Hepatocyte (in vitro differentiated cells): ENCODE measurements around the gene CCDC158. TPM values are rescaled to one million over a fixed set of nuclear protein-coding genes. Genes with fewer than 3 reads are reported as not detected.

Experiments used
- DNase-seq: peaks from one replicate; pipeline ENCODE4 v3.0.0-alpha.2; 2016; ENCODE audit warnings: low spot score
- H2AFZ ChIP-seq: fragments of 200-600 bp; sonication (generic); 2 replicates; pipeline ENCODE4 v1.6.0; 2016; ENCODE audit warnings: antibody characterized with exemption, mild to moderate bottlenecking
- H3K27ac ChIP-seq: fragments of 200-600 bp; sonication (generic); 2 replicates; pipeline ENCODE4 v1.5.1; 2016; ENCODE audit warnings: mild to moderate bottlenecking
- H3K27me3 ChIP-seq: fragments of 200-600 bp; sonication (generic); 2 replicates; pipeline ENCODE4 v1.6.1; 2016
- H3K36me3 ChIP-seq: fragments of 200-600 bp; sonication (generic); replicated peaks from 2 replicates; pipeline ENCODE4 v1.5.1; 2016; ENCODE audit warnings: low read depth; ENCODE audit not compliant: insufficient read depth
- H3K4me1 ChIP-seq: fragments of 200-600 bp; sonication (generic); 2 replicates; pipeline ENCODE4 v1.5.1; 2016; ENCODE audit warnings: mild to moderate bottlenecking, moderate library complexity; ENCODE audit not compliant: insufficient read depth
- H3K4me2 ChIP-seq: fragments of 200-600 bp; sonication (generic); 2 replicates; pipeline ENCODE4 v1.6.0; 2016
- H3K4me3 ChIP-seq: fragments of 200-600 bp; sonication (generic); 2 replicates; pipeline ENCODE4 v1.5.1; 2016; ENCODE audit warnings: mild to moderate bottlenecking
- H3K79me2 ChIP-seq: fragments of 200-600 bp; sonication (generic); 2 replicates; pipeline ENCODE4 v1.6.0; 2017; ENCODE audit warnings: mild to moderate bottlenecking
- H3K9me2 ChIP-seq: fragments of 200-600 bp; sonication (generic); replicated peaks from 2 replicates; pipeline ENCODE4 v1.6.0; 2017; ENCODE audit warnings: mild to moderate bottlenecking; ENCODE audit not compliant: insufficient read depth
- H3K9me3 ChIP-seq: fragments of 200-600 bp; sonication (generic); 2 replicates; pipeline ENCODE4 v1.5.1; 2016; ENCODE audit warnings: low read depth, mild to moderate bottlenecking
- H4K20me1 ChIP-seq: fragments of 200-600 bp; sonication (generic); 2 replicates; pipeline ENCODE4 v1.6.0; 2016; ENCODE audit warnings: mild to moderate bottlenecking; ENCODE audit not compliant: insufficient read depth, poor library complexity, severe bottlenecking
- EZH2 ChIP-seq: fragments of 200-600 bp; sonication (generic); IDR thresholded peaks from 2 replicates; pipeline ENCODE4 v1.6.1; 2016; ENCODE audit warnings: antibody characterized with exemption, mild to moderate bottlenecking, borderline replicate concordance
- EZH2phosphoT487 ChIP-seq: fragments of 200-600 bp; sonication (generic); IDR thresholded peaks from one replicate; pipeline ENCODE4 v1.6.1; 2018; ENCODE audit warnings: antibody characterized with exemption, mild to moderate bottlenecking, low read depth, moderate library complexity; ENCODE audit not compliant: unreplicated experiment, severe bottlenecking
- WGBS: methylation state at CpG from one replicate; pipeline ENCODE4 v1.1.6; 2016; ENCODE audit warnings: low lambda C conversion rate; ENCODE audit errors: missing lambda C conversion rate; 5-methylcytosine and 5-hydroxymethylcytosine counted together
- polyA plus RNA-seq: library from polyadenylated mRNA; unstranded; fragments of >200 nt; fragmentation: Nextera tagmentation; extraction: Ambion mirVana; gene quantifications from 2 replicates; pipeline ENCODE4 v1.2.1, GENCODE V29; 2016
- total RNA-seq: library from RNA; depleted of rRNA; stranded (reverse); fragments of >200 nt; gene quantifications from 2 replicates; pipeline ENCODE4 v1.2.3, GENCODE V29; 2014
- TF ChIP-seq, protein P1 (sequence below): fragments of 200-600 bp; sonication (generic); IDR thresholded peaks from 2 replicates; pipeline ENCODE4 v1.5.1; 2016; ENCODE audit warnings: antibody characterized with exemption, mild to moderate bottlenecking; ENCODE audit not compliant: poor library complexity

Gene CCDC158
- total and polyA plus RNA-seq, 2 experiments from 2014 or later: 0.04 TPM; not detected in 1

DNA sequence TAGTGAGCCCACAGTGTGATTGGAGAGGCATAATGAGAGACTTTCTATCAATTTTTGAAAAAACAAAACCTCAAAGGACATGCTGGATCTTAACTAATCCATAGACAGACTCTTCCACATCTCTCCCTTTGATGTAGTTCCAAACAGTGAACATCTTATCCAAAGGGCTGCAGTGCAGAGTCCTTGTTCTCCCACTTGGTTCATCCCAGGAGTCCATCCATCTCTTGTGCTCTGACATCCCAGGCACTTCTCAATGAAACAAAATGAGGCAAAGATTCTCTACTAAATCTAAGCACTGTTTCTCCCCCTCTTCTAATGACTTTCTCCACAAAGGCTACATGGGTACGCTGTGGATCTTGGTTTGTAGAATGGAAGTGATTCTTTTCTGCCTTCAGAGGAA, 22.4 kb upstream of the CCDC158 start:
- H3K4me3 ChIP-seq: no peak overlapping the region
- no peaks in the 10 kb centered on the region for H3K4me1 ChIP-seq
- TF ChIP-seq, protein P1, sequence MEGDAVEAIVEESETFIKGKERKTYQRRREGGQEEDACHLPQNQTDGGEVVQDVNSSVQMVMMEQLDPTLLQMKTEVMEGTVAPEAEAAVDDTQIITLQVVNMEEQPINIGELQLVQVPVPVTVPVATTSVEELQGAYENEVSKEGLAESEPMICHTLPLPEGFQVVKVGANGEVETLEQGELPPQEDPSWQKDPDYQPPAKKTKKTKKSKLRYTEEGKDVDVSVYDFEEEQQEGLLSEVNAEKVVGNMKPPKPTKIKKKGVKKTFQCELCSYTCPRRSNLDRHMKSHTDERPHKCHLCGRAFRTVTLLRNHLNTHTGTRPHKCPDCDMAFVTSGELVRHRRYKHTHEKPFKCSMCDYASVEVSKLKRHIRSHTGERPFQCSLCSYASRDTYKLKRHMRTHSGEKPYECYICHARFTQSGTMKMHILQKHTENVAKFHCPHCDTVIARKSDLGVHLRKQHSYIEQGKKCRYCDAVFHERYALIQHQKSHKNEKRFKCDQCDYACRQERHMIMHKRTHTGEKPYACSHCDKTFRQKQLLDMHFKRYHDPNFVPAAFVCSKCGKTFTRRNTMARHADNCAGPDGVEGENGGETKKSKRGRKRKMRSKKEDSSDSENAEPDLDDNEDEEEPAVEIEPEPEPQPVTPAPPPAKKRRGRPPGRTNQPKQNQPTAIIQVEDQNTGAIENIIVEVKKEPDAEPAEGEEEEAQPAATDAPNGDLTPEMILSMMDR: no peak
- TF ChIP-seq EZH2 (no peak), EZH2phosphoT487 (no peak)
- no peaks in the 10 kb centered on the region for H3K36me3 ChIP-seq
- no peak overlapping the region for H3K27ac ChIP-seq
- no peaks in the 10 kb centered on the region for H3K9me2 ChIP-seq
- H3K4me2 ChIP-seq: no peak overlapping the region
- H2AFZ ChIP-seq: no peak overlapping the region
- no peaks in the 10 kb centered on the region for H3K9me3 ChIP-seq
- WGBS: 100% methylated on average over 1 of the region's 1 CpG
- H3K27me3 ChIP-seq: no peaks in the 10 kb centered on the region
- no peak for DNase-seq
- H4K20me1 ChIP-seq: no peaks in the 10 kb centered on the region
- H3K79me2 ChIP-seq: no peaks in the 10 kb centered on the region

DNA sequence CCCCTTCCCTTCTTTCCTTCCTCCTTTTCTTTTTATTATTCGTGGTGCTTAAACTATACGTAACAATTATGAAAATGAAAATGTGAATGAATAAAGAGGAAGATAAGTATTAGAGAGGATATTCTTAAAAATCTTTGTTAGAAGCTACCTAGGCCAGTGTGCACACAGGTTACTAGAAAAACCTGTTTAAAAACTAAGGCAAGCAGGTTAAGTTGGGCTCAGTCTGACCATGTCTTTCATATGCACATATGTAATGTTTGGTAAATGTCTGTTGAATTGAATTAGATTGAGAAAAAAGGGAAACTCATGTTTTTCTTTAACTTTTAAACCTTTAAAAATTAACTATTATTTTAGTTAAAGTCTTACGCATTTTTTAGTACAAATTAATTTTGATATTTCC, 21.9 kb upstream of the CCDC158 start:
- TF ChIP-seq EZH2phosphoT487: no peak
- TF ChIP-seq EZH2: no peak
- TF ChIP-seq, protein P1: no peak
- DNase-seq: no peak
- Histone ChIP-seq H3K27me3 (no peaks in the 10 kb centered on the region), H4K20me1 (no peaks in the 10 kb centered on the region), H3K4me1 (no peaks in the 10 kb centered on the region), H3K4me2 (no peak overlapping the region), H2AFZ (no peak overlapping the region), H3K27ac (no peak overlapping the region), H3K9me3 (no peaks in the 10 kb centered on the region), H3K4me3 (no peak overlapping the region), H3K36me3 (no peaks in the 10 kb centered on the region), H3K9me2 (no peaks in the 10 kb centered on the region), H3K79me2 (no peaks in the 10 kb centered on the region)
- 99% methylated on average over 3 of the region's 3 CpGs for WGBS

DNA sequence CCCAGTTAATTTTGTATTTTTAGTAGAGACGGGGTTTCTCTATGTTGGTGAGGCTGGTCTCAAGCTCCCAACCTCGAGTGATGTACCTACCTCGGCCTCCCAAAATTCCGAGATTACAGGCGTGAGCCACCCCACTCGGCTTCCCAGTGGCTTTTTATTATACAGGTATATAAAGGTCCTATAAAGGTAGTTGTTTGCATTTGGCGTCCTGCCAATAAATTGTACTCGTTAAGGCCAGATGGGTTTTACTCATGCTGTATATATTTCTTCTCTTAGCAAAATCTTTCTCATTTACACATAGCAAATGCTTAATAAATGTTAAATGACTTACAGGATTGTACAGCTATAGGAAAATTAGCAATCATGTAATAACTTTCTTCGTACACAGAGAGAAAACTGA, 20.9 kb upstream of the CCDC158 start:
- Histone ChIP-seq H3K4me1 (no peaks in the 10 kb centered on the region), H3K36me3 (no peaks in the 10 kb centered on the region), H3K4me2 (no peak overlapping the region), H3K9me2 (no peaks in the 10 kb centered on the region), H3K4me3 (no peak overlapping the region), H3K27me3 (no peaks in the 10 kb centered on the region), H3K9me3 (no peaks in the 10 kb centered on the region), H3K27ac (no peak overlapping the region), H2AFZ (no peak overlapping the region), H4K20me1 (no peaks in the 10 kb centered on the region), H3K79me2 (no peaks in the 10 kb centered on the region)
- 94% methylated on average over 9 of the region's 9 CpGs for WGBS
- no peak for DNase-seq
- no peak for TF ChIP-seq EZH2
- TF ChIP-seq, protein P1: no peak
- no peak for TF ChIP-seq EZH2phosphoT487

DNA sequence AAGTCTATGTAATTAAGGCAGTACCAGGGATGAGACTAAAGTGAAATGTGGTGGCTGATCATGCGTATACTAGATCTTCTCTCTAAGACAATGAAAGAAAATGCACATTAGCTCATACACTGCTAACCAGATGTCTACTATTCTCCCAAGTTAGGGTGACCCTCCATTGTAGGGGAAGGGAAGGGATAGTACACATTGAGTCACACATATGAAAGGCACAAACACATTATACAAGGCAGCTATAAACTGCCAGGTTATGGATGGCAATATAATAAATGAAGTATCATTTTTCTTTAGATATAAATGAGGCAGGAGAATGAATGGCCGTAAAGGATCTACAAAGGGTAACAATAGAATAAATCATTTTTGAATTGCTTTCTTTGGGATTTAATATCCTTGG, 18.6 kb upstream of the CCDC158 start:
- H4K20me1 ChIP-seq: no peaks in the 10 kb centered on the region
- no peaks in the 10 kb centered on the region for H3K36me3 ChIP-seq
- WGBS: 91% methylated on average over 2 of the region's 2 CpGs
- H3K27me3 ChIP-seq: no peaks in the 10 kb centered on the region
- H3K9me2 ChIP-seq: no peaks in the 10 kb centered on the region
- no peak overlapping the region for H3K27ac ChIP-seq
- H3K79me2 ChIP-seq: no peaks in the 10 kb centered on the region
- H3K4me3 ChIP-seq: no peak overlapping the region
- H3K4me2 ChIP-seq: no peak overlapping the region
- no peaks in the 10 kb centered on the region for H3K9me3 ChIP-seq
- peaks cover 7% of the 10 kb centered on the region for H3K4me1 ChIP-seq
- H2AFZ ChIP-seq: no peak overlapping the region
- TF ChIP-seq EZH2 (no peak), EZH2phosphoT487 (no peak)
- TF ChIP-seq, protein P1: no peak
- DNase-seq: no peak
